ENCODE data around the gene FEN1. TPM values are rescaled to one million over a fixed set of nuclear protein-coding genes. Genes with fewer than 3 reads are reported as not detected.
A peak's percentile ranks its signal among the peaks of the same experiment; 100 is the strongest.

Gene FEN1
- total and polyA plus RNA-seq, 2 of the 13 experiments (the other 11 are each of a cell fraction or from before 2014, with no cell fraction given), result 12.4 to 102 TPM

DNA sequence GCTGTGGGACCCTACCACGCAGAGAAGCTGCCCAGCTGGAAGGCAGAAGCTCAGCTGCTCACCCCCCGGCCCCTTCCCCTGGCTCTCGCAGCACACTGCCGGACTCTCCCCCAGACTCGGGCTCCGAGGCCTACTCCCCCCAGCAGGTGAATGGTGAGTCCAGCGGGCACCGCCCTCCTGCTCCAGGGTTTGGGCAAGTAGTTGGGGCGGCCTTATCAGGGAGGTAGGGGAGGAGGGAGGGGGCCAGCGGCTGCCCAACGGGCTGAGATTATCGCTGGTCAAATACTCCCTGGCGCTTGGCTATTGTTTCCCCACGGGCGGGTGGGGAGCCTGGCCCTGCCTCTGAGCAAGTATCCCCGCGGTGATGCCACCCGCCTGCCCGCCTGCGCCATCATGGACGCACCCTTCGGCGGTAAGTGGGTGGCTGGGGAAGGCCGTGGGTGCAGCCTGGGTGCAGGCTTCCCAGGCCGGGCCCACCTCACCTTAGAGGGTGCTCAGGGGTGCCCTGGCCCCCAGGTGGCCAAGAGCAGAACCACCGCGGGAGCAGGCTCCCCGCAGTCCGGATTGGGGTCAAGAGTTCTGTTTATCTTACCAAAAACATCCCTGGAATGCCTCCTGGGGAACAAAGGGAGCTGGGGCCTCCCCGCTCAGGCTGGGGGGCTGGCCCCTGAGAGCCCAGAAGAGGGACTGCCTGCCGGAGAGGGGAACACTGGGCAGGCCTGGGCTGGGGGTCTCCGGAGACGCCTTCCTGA, 23.4 kb upstream of the FEN1 start (continued):
- TF ChIP-seq, protein P1, sequence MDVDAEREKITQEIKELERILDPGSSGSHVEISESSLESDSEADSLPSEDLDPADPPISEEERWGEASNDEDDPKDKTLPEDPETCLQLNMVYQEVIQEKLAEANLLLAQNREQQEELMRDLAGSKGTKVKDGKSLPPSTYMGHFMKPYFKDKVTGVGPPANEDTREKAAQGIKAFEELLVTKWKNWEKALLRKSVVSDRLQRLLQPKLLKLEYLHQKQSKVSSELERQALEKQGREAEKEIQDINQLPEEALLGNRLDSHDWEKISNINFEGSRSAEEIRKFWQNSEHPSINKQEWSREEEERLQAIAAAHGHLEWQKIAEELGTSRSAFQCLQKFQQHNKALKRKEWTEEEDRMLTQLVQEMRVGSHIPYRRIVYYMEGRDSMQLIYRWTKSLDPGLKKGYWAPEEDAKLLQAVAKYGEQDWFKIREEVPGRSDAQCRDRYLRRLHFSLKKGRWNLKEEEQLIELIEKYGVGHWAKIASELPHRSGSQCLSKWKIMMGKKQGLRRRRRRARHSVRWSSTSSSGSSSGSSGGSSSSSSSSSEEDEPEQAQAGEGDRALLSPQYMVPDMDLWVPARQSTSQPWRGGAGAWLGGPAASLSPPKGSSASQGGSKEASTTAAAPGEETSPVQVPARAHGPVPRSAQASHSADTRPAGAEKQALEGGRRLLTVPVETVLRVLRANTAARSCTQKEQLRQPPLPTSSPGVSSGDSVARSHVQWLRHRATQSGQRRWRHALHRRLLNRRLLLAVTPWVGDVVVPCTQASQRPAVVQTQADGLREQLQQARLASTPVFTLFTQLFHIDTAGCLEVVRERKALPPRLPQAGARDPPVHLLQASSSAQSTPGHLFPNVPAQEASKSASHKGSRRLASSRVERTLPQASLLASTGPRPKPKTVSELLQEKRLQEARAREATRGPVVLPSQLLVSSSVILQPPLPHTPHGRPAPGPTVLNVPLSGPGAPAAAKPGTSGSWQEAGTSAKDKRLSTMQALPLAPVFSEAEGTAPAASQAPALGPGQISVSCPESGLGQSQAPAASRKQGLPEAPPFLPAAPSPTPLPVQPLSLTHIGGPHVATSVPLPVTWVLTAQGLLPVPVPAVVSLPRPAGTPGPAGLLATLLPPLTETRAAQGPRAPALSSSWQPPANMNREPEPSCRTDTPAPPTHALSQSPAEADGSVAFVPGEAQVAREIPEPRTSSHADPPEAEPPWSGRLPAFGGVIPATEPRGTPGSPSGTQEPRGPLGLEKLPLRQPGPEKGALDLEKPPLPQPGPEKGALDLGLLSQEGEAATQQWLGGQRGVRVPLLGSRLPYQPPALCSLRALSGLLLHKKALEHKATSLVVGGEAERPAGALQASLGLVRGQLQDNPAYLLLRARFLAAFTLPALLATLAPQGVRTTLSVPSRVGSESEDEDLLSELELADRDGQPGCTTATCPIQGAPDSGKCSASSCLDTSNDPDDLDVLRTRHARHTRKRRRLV (CRISPR knock-in tag; IDR thresholded peaks at IDR 0.05), result no peak; the same call in 1 of the 2 replicates
- TF ChIP-seq, protein P2, sequence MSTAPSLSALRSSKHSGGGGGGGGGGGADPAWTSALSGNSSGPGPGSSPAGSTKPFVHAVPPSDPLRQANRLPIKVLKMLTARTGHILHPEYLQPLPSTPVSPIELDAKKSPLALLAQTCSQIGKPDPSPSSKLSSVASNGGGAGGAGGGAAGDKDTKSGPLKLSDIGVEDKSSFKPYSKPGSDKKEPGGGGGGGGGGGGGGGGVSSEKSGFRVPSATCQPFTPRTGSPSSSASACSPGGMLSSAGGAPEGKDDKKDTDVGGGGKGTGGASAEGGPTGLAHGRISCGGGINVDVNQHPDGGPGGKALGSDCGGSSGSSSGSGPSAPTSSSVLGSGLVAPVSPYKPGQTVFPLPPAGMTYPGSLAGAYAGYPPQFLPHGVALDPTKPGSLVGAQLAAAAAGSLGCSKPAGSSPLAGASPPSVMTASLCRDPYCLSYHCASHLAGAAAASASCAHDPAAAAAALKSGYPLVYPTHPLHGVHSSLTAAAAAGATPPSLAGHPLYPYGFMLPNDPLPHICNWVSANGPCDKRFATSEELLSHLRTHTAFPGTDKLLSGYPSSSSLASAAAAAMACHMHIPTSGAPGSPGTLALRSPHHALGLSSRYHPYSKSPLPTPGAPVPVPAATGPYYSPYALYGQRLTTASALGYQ (CRISPR knock-in tag; IDR thresholded peaks at IDR 0.05), result peak; percentile 45; the same call in 1 of the 2 replicates
- TF ChIP-seq, protein P3, sequence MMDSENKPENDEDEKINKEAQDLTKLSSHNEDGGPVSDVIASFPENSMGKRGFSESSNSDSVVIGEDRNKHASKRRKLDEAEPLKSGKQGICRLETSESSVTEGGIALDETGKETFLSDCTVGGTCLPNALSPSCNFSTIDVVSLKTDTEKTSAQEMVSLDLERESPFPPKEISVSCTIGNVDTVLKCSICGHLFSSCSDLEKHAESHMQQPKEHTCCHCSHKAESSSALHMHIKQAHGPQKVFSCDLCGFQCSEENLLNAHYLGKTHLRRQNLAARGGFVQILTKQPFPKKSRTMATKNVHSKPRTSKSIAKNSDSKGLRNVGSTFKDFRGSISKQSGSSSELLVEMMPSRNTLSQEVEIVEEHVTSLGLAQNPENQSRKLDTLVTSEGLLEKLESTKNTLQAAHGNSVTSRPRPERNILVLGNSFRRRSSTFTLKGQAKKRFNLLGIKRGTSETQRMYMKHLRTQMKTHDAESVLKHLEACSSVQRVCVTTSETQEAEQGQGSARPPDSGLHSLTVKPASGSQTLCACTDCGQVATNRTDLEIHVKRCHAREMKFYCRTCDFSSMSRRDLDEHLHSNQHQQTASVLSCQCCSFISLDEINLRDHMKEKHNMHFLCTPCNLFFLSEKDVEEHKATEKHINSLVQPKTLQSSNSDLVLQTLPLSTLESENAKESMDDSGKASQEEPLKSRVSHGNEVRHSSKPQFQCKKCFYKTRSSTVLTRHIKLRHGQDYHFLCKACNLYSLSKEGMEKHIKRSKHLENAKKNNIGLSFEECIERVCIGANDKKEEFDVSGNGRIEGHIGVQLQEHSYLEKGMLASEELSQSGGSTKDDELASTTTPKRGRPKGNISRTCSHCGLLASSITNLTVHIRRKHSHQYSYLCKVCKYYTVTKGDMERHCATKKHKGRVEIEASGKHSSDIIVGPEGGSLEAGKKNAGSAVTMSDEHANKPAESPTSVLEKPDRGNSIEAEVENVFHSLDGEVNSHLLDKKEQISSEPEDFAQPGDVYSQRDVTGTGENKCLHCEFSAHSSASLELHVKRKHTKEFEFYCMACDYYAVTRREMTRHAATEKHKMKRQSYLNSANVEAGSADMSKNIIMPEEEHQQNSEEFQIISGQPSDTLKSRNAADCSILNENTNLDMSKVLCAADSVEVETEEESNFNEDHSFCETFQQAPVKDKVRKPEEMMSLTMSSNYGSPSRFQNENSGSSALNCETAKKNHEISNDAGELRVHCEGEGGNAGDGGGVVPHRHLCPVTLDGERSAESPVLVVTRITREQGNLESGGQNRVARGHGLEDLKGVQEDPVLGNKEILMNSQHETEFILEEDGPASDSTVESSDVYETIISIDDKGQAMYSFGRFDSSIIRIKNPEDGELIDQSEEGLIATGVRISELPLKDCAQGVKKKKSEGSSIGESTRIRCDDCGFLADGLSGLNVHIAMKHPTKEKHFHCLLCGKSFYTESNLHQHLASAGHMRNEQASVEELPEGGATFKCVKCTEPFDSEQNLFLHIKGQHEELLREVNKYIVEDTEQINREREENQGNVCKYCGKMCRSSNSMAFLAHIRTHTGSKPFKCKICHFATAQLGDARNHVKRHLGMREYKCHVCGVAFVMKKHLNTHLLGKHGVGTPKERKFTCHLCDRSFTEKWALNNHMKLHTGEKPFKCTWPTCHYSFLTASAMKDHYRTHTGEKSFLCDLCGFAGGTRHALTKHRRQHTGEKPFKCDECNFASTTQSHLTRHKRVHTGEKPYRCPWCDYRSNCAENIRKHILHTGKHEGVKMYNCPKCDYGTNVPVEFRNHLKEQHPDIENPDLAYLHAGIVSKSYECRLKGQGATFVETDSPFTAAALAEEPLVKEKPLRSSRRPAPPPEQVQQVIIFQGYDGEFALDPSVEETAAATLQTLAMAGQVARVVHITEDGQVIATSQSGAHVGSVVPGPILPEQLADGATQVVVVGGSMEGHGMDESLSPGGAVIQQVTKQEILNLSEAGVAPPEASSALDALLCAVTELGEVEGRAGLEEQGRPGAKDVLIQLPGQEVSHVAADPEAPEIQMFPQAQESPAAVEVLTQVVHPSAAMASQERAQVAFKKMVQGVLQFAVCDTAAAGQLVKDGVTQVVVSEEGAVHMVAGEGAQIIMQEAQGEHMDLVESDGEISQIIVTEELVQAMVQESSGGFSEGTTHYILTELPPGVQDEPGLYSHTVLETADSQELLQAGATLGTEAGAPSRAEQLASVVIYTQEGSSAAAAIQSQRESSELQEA (CRISPR knock-in tag; IDR thresholded peaks at IDR 0.05; ENCODE audit: not compliant biosample characterization), result no peak
- TF ChIP-seq, protein P4, sequence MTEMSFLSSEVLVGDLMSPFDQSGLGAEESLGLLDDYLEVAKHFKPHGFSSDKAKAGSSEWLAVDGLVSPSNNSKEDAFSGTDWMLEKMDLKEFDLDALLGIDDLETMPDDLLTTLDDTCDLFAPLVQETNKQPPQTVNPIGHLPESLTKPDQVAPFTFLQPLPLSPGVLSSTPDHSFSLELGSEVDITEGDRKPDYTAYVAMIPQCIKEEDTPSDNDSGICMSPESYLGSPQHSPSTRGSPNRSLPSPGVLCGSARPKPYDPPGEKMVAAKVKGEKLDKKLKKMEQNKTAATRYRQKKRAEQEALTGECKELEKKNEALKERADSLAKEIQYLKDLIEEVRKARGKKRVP (CRISPR knock-in tag; IDR thresholded peaks at IDR 0.05), result no peak
- TF ChIP-seq, protein P5, sequence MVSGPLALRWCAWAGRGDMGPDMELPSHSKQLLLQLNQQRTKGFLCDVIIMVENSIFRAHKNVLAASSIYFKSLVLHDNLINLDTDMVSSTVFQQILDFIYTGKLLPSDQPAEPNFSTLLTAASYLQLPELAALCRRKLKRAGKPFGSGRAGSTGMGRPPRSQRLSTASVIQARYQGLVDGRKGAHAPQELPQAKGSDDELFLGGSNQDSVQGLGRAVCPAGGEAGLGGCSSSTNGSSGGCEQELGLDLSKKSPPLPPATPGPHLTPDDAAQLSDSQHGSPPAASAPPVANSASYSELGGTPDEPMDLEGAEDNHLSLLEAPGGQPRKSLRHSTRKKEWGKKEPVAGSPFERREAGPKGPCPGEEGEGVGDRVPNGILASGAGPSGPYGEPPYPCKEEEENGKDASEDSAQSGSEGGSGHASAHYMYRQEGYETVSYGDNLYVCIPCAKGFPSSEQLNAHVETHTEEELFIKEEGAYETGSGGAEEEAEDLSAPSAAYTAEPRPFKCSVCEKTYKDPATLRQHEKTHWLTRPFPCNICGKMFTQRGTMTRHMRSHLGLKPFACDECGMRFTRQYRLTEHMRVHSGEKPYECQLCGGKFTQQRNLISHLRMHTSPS (CRISPR knock-in tag; IDR thresholded peaks at IDR 0.05; ENCODE audit: low read depth), result peak; percentile 87; the same call in 1 of the 2 replicates
- TF ChIP-seq ZNF616 (CRISPR knock-in tag; IDR thresholded peaks at IDR 0.05; ENCODE audit: low read depth), result no peak
